ENCODE measurements around the gene CHP1.

CHP1 gene

DNA sequence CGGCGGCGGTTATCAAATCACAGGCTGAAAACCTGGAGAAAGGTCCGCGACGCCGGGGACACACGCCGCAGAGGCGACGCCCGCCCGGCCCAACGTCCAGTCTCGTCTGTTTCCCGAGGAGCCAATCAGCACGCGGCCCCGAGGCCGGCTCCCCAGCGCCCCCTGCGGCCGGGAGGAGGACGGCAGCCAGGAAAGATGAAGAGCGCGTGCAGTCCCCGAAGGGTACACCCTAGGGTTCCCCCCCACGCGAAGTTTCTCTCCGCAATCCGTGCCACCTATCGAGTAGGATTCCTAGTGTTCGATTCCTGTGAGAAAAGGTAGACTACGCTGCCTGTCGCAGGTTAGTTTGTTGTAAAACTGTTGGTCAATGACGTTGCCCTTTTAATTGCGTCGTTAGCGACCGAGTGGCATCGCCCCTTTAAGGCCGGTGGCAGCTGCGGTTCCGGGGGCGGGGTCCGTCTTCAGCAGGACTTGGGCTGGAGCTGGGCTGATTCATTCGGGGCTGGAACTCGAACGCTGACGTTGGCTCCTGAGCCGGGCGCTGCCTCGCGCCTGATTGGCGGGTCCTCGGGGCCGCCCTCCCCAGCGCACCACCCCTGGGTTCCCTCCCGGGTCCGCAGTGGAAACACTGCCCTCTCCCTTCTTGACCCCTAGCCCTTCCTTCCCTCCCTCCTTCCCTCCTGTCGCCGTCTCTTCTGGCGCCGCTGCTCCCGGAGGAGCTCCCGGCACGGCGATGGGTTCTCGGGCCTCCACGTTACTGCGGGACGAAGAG is at the start of gene CHP1, which contains the start of gene EXD1:
Gene CHP1 (plus strand): TSS at position 619 of the 772 bp plus-strand sequence. CDS start 115 bp downstream, at position 734.
Gene EXD1 (minus strand): TSS at position 108 of the 772 bp plus-strand sequence. CDS start 4,182 bp downstream, outside the sequence.
- H3K27ac ChIP-seq: peak within 1 kb of the TSS; percentile 78
- peak within 1 kb of the TSS; percentile 96 for H3K4me2 ChIP-seq (ENCODE audit: low read length)
- H3K4me1 ChIP-seq: no peaks in the 10 kb centered on the region
- H3K27me3 ChIP-seq (ENCODE audit: control insufficient read depth, insufficient read depth, low read length): no peaks in the 10 kb centered on the region
- peak within 1 kb of the TSS; percentile 30 for H3K9ac ChIP-seq
- H3K9me3 ChIP-seq (ENCODE audit: control insufficient read depth, low read length): no peaks in the 10 kb centered on the region
- H3K36me3 ChIP-seq (ENCODE audit: control insufficient read depth, insufficient read depth, low read length): no peaks in the 10 kb centered on the region
- TF ChIP-seq CTCF (IDR thresholded peaks at IDR 0.05): peak; percentile 87
- peak within 1 kb of the TSS; percentile 94 for H3K4me3 ChIP-seq (ENCODE audit: low read depth, low read length)
- H3K79me2 ChIP-seq: no peaks in the 10 kb centered on the region
- H2AFZ ChIP-seq: peak within 1 kb of the TSS; percentile 76

DNA sequence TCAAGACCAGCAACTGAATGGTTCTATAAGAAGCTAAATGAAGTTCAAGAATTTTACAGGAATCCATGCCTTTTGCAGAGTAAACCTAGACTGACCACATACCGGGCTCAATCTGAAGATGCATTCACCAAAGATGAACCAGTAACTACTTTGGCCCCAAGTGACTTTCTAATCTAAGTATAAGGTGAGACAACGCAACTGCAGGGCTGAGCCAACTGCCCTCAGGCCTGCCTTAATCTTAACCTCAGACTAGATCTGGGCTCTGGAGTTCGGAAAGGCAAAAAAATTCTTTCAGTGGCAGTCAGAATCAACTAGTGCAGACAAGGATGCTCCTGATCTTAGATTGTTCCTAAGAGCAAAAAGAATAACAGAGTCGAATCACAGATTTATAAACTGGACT is 48.8 kb upstream of the CHP1 start:
- Histone ChIP-seq H3K27me3 (ENCODE audit: control insufficient read depth, insufficient read depth, low read length) (no peaks in the 10 kb centered on the region), H3K36me3 (ENCODE audit: control insufficient read depth, insufficient read depth, low read length) (no peaks in the 10 kb centered on the region), H3K4me2 (ENCODE audit: low read length) (no peak overlapping the region), H2AFZ (no peak overlapping the region), H3K9me3 (ENCODE audit: control insufficient read depth, low read length) (no peaks in the 10 kb centered on the region), H3K4me1 (no peaks in the 10 kb centered on the region), H3K9ac (no peak overlapping the region), H3K4me3 (ENCODE audit: low read depth, low read length) (no peak overlapping the region), H3K27ac (no peak overlapping the region), H3K79me2 (no peaks in the 10 kb centered on the region)
- no peak for TF ChIP-seq CTCF (IDR thresholded peaks at IDR 0.05)

GRCh38 chr15:41183581-41183980 is 47.5 kb upstream of the CHP1 start:
- no peaks in the 10 kb centered on the region for H3K79me2 ChIP-seq
- H3K27ac ChIP-seq: no peak overlapping the region
- H3K4me2 ChIP-seq (ENCODE audit: low read length): no peak overlapping the region
- no peak overlapping the region for H3K9ac ChIP-seq
- H3K9me3 ChIP-seq (ENCODE audit: control insufficient read depth, low read length): no peaks in the 10 kb centered on the region
- no peaks in the 10 kb centered on the region for H3K36me3 ChIP-seq (ENCODE audit: control insufficient read depth, insufficient read depth, low read length)
- no peak for TF ChIP-seq CTCF (IDR thresholded peaks at IDR 0.05)
- no peaks in the 10 kb centered on the region for H3K27me3 ChIP-seq (ENCODE audit: control insufficient read depth, insufficient read depth, low read length)
- H3K4me1 ChIP-seq: no peaks in the 10 kb centered on the region
- H2AFZ ChIP-seq: no peak overlapping the region
- no peak overlapping the region for H3K4me3 ChIP-seq (ENCODE audit: low read depth, low read length)

DNA sequence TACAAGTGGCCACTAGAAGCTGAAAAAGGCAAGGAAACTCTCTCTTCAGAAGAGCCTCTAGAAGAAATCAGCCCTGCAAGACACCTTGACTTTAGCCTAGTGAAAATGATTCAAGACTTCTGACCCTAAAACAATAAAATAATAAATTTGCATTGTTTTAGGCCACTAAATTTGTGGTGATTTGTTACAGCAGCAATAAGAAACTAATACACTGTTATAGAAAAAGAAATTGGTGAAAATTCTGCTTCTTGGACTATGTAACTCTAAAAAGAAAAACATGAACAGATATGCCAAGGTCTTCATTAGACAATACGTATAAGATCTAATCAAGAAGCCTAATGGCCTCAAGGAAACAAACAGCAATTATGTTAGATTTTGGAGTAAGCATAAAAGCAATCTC is 36.6 kb upstream of the CHP1 start:
- Histone ChIP-seq H3K4me2 (ENCODE audit: low read length) (no peak overlapping the region), H3K4me1 (no peaks in the 10 kb centered on the region), H2AFZ (no peak overlapping the region), H3K9me3 (ENCODE audit: control insufficient read depth, low read length) (no peaks in the 10 kb centered on the region), H3K36me3 (ENCODE audit: control insufficient read depth, insufficient read depth, low read length) (no peaks in the 10 kb centered on the region), H3K27ac (no peak overlapping the region), H3K4me3 (ENCODE audit: low read depth, low read length) (no peak overlapping the region), H3K9ac (no peak overlapping the region), H3K79me2 (no peaks in the 10 kb centered on the region), H3K27me3 (ENCODE audit: control insufficient read depth, insufficient read depth, low read length) (no peaks in the 10 kb centered on the region)
- TF ChIP-seq CTCF (IDR thresholded peaks at IDR 0.05): no peak

GRCh38 chr15:41199470-41199869 is 31.6 kb upstream of the CHP1 start:
- H3K79me2 ChIP-seq: no peaks in the 10 kb centered on the region
- H3K27me3 ChIP-seq (ENCODE audit: control insufficient read depth, insufficient read depth, low read length): no peaks in the 10 kb centered on the region
- H3K4me2 ChIP-seq (ENCODE audit: low read length): no peak overlapping the region
- TF ChIP-seq CTCF (IDR thresholded peaks at IDR 0.05): no peak
- no peak overlapping the region for H3K4me3 ChIP-seq (ENCODE audit: low read depth, low read length)
- no peak overlapping the region for H2AFZ ChIP-seq
- H3K4me1 ChIP-seq: no peaks in the 10 kb centered on the region
- H3K9me3 ChIP-seq (ENCODE audit: control insufficient read depth, low read length): no peaks in the 10 kb centered on the region
- H3K9ac ChIP-seq: no peak overlapping the region
- no peak overlapping the region for H3K27ac ChIP-seq
- no peaks in the 10 kb centered on the region for H3K36me3 ChIP-seq (ENCODE audit: control insufficient read depth, insufficient read depth, low read length)

Data from parathyroid adenoma (tissue), 2 donors.